Endothelial cell of umbilical vein (primary cell): ENCODE results near the gene FAM237A. TPM values are rescaled to one million over a fixed set of nuclear protein-coding genes. Genes with fewer than 3 reads are reported as not detected.

Experiments
- BruUV-seq: library from RNA; stranded (reverse); fragments of 400-500 nt; replicated peaks from 2 replicates; lab custom pipeline; 2021; lab: Mats Ljungman, UMichigan
- CTCF ChIA-PET: fragments of 300-600, 350-600 bp; sonication (Branson Sonifier 250); formaldehyde crosslinking; loops from one replicate; lab custom pipeline; 2021; ENCODE audit warnings: antibody characterized with exemption, inconsistent platforms; lab: Charles Lee
- POLR2A ChIA-PET: fragments of 300-600, 350-600 bp; sonication (Branson Sonifier 250); formaldehyde crosslinking; loops from one replicate; lab custom pipeline; 2021; ENCODE audit warnings: antibody characterized with exemption, inconsistent platforms; lab: Charles Lee
- DNase-seq: peaks from one replicate; pipeline ENCODE4 v3.0.0-alpha.2; 2011; ENCODE audit warnings: low read depth, low spot score
- FAIRE-seq: peaks from 2 replicates; lab custom pipeline; 2011; peaks lifted over from hg19 to GRCh38; lab: Jason Lieb, UNC
- H2AFZ ChIP-seq: 2 replicates; pipeline ENCODE4 v1.6.0; 2012; ENCODE audit warnings: low read depth, low read length, control low read depth, inconsistent platforms
- H3K27ac ChIP-seq: 2 replicates; pipeline ENCODE4 v1.5.1; 2011; ENCODE audit warnings: low read depth, mild to moderate bottlenecking, control low read depth, low read length, moderate library complexity; ENCODE audit not compliant: insufficient read depth
- H3K27me3 ChIP-seq, 2 experiments: 2 replicates each; pipeline versions ENCODE4 v1.6.0 to v1.6.1; 2011; ENCODE audit warnings: low read length in 2 of 2, mixed read lengths in 1 of 2; ENCODE audit not compliant: control insufficient read depth in 2 of 2, insufficient read depth in 2 of 2
- H3K36me3 ChIP-seq, 2 experiments: 2 replicates in 1 of 2; 3 replicates in 1 of 2; pipeline ENCODE4 v1.5.1; 2011; ENCODE audit warnings: low read length in 2 of 2, mild to moderate bottlenecking in 1 of 2, moderate library complexity in 1 of 2; ENCODE audit not compliant: control insufficient read depth in 2 of 2, insufficient read depth in 2 of 2; ENCODE audit errors: extremely low read depth in 1 of 2
- H3K4me1 ChIP-seq: 3 replicates; pipeline ENCODE4 v1.5.1; 2011; ENCODE audit warnings: mild to moderate bottlenecking, low read length; ENCODE audit not compliant: control insufficient read depth, insufficient read depth; ENCODE audit errors: extremely low read depth
- H3K4me2 ChIP-seq: 2 replicates; pipeline ENCODE4 v1.6.1; 2011; ENCODE audit warnings: low read length, control low read depth, mixed read lengths; ENCODE audit not compliant: insufficient read depth
- H3K4me3 ChIP-seq, 3 experiments: fragments of 200-600 bp in 1 of 3; sonication (generic), shearing (Covaris generic) in 1 of 3; replicated peaks in 1 of 3; 2 replicates each; pipeline ENCODE4 v1.5.1; 2011 to 2016; ENCODE audit warnings: control low read depth in 3 of 3, low read length in 3 of 3, mild to moderate bottlenecking in 2 of 3, inconsistent platforms in 1 of 3, low read depth in 1 of 3, moderate library complexity in 1 of 3; ENCODE audit not compliant: insufficient read depth in 1 of 3
- H3K79me2 ChIP-seq: 2 replicates; pipeline ENCODE4 v1.6.0; 2012; ENCODE audit warnings: low read length, inconsistent platforms; ENCODE audit not compliant: control insufficient read depth, insufficient read depth
- H3K9ac ChIP-seq: replicated peaks from 2 replicates; pipeline ENCODE3; 2011; ENCODE audit warnings: low read length, control low read depth; ENCODE audit not compliant: insufficient read depth; ENCODE audit errors: extremely low read depth
- H3K9me1 ChIP-seq: replicated peaks from 3 replicates; pipeline ENCODE4 v1.6.0; 2011; ENCODE audit warnings: mild to moderate bottlenecking, low read length; ENCODE audit not compliant: control insufficient read depth, insufficient read depth; ENCODE audit errors: extremely low read depth
- H3K9me3 ChIP-seq: replicated peaks from 2 replicates; pipeline ENCODE4 v1.5.1; 2012; ENCODE audit warnings: low read length, inconsistent platforms; ENCODE audit not compliant: control insufficient read depth, insufficient read depth
- H4K20me1 ChIP-seq: replicated peaks from 2 replicates; pipeline ENCODE3; 2011; ENCODE audit warnings: mild to moderate bottlenecking, low read length; ENCODE audit not compliant: control insufficient read depth, insufficient read depth; ENCODE audit errors: extremely low read depth
- CTCF ChIP-seq, 2 donors: IDR thresholded peaks; 1 replicate in 1 of 2; 2 replicates in 1 of 2; pipeline ENCODE4 v1.5.1; 2011; ENCODE audit warnings: low read length in 2 of 2, mild to moderate bottlenecking in 2 of 2, moderate library complexity in 2 of 2, control low read depth in 1 of 2, inconsistent platforms in 1 of 2, low read depth in 1 of 2; ENCODE audit not compliant: insufficient read depth in 1 of 2; ENCODE audit errors: extremely low read depth in 1 of 2
- EZH2 ChIP-seq: IDR thresholded peaks from 2 replicates; pipeline ENCODE4 v1.6.1; 2012; ENCODE audit warnings: borderline replicate concordance, low read depth, mild to moderate bottlenecking, moderate library complexity, low read length, inconsistent platforms; ENCODE audit not compliant: severe bottlenecking
- FOS ChIP-seq: IDR thresholded peaks from 2 replicates; pipeline ENCODE4 v1.6.1; 2011; ENCODE audit warnings: mild to moderate bottlenecking, low read length, moderate library complexity, borderline replicate concordance; ENCODE audit not compliant: insufficient read depth
- GATA2 ChIP-seq: IDR thresholded peaks from 2 replicates; pipeline ENCODE4 v1.7.0; 2011; ENCODE audit warnings: low read depth, mild to moderate bottlenecking, moderate library complexity, mixed read lengths, low read length; ENCODE audit not compliant: insufficient read length, insufficient read depth
- JUN ChIP-seq: IDR thresholded peaks from 2 replicates; pipeline ENCODE4 v1.6.1; 2011; ENCODE audit warnings: borderline replicate concordance, low read depth; ENCODE audit not compliant: insufficient read length, insufficient read depth
- MAX ChIP-seq: IDR thresholded peaks from 2 replicates; pipeline ENCODE4 v1.6.1; 2011; ENCODE audit not compliant: insufficient read depth, insufficient read length
- MYC ChIP-seq: IDR thresholded peaks from one replicate; pipeline ENCODE4 v1.6.1; 2011; ENCODE audit warnings: mild to moderate bottlenecking, low read depth, low read length
- POLR2A ChIP-seq: IDR thresholded peaks from 2 replicates; pipeline ENCODE4 v1.6.1; 2012; ENCODE audit warnings: low read depth, mild to moderate bottlenecking, control low read depth, low read length
- POLR2AphosphoS5 ChIP-seq: IDR thresholded peaks from 2 replicates; pipeline ENCODE4 v1.6.1; 2012; ENCODE audit warnings: low read depth, mild to moderate bottlenecking, control low read depth, low read length, moderate library complexity; ENCODE audit not compliant: insufficient read depth
- dilution Hi-C: fragments of 300-500 bp; cut with MboI; formaldehyde crosslinking; loops from one replicate; pipeline ENCODE4 v1.15.0; 2019; ENCODE audit warnings: low sequenced_read_pairs; ENCODE audit not compliant: extremely low pct_ligation_motif_present
- intact Hi-C: fragments of 100-400 bp; cut with micrococcal nuclease; formaldehyde crosslinking; loops from one replicate; pipeline ENCODE4 v1.10.0; 2022
- polyA plus RNA-seq, 4 experiments: library from polyadenylated mRNA; depleted of rRNA in 3 of 4; stranded (reverse) in 3 of 4; unstranded in 1 of 4; fragments of >200 nt; gene quantifications; 2 replicates each; pipeline versions ENCODE4 v1.2.1 to v1.2.3, GENCODE V29; 2011 to 2012; ENCODE audit warnings: missing spikeins in 1 of 4
- total RNA-seq: library from RNA; stranded (reverse); gene quantifications from 2 replicates; pipeline ENCODE4 v1.2.3, GENCODE V29; 2021

FAM237A gene
- total and polyA plus RNA-seq, 2 donors (not counting 3 experiments of a cell fraction or from before 2014, with no cell fraction given) = not detected

DNA sequence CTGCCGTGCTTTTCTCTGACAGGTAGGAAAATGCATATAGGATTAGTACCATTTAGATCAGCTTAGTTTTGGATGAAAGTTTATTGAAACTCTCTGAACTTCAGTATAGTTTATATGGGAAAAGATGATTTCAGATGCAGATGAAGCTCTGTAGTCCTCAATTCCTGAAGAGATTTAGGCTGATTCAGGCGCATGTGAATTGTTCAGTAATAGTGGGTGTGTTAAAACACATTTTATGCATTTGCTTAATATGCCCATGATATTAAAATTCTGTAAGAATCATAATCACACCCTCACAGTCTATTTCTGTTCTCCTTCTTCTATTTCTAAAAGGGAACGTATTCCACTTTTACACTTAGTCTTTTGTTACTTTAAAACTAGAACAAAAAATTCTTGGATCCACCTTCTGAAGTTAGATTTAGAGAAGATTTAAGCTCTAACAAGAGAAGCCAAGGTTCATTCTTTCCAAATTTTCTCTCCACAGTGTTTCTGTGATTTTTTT, 44.5 kb upstream of the FAM237A start:
- Histone ChIP-seq H3K79me2 (no peaks in the 10 kb centered on the region), H3K4me3 (no peak overlapping the region), H3K9me3 (no peaks in the 10 kb centered on the region), H3K36me3 (peaks cover 0 to 2% of the 10 kb centered on the region in 2 experiments), H3K9me1 (no peaks in the 10 kb centered on the region), H2AFZ (no peak overlapping the region), H3K9ac (no peak overlapping the region), H3K27ac (no peak overlapping the region), H3K4me2 (no peak overlapping the region), H3K4me1 (no peaks in the 10 kb centered on the region), H4K20me1 (no peaks in the 10 kb centered on the region), H3K27me3 (no peaks in the 10 kb centered on the region)
- ChIA-PET CTCF (interaction anchor here (0.6 kb wide), 1 partner anchor 1475 kb away, joined by 3 read pairs; no protein-coding TSS in a partner anchor), POLR2A (no interaction called here)
- DNase-seq = no peak
- no peak for FAIRE-seq
- BruUV-seq = no TSS peak
- dilution Hi-C loops (no loop called here), intact Hi-C loops (no loop called here)
- TF ChIP-seq POLR2A = no peak
- no peak for TF ChIP-seq GATA2
- no peak for TF ChIP-seq MYC
- TF ChIP-seq FOS = no peak
- no peak for TF ChIP-seq CTCF (IDR thresholded peaks at IDR 0.05; ENCODE audit: extremely low read depth in 1 of 2, insufficient read depth in 1 of 2, low read depth in 1 of 2, low read length in 2 of 2)
- no peak for TF ChIP-seq POLR2AphosphoS5
- no peak for TF ChIP-seq MAX
- TF ChIP-seq EZH2 = no peak
- no peak for TF ChIP-seq JUN
